ENCODE measurements around the gene MICAL2. TPM values are rescaled to one million over a fixed set of nuclear protein-coding genes. Genes with fewer than 3 reads are reported as not detected.

The MICAL2 gene
- total and polyA plus RNA-seq, 2 of the 8 experiments (the other 6 are each of a cell fraction or from before 2014, with no cell fraction given), result 1.3 to 4.1 TPM

- Histone ChIP-seq H3K36me3 (ENCODE audit: control insufficient read depth in 2 of 4, insufficient read depth in 4 of 4, low read length in 3 of 4) (no peaks in the 10 kb centered on the region), H4K8ac (ENCODE audit: extremely low read depth, insufficient read depth, low read length) (no peak overlapping the region; the same call in 1 of the 2 replicates), H4K20me1 (replicated peaks in 1 of 2; ENCODE audit: control insufficient read depth in 1 of 2, insufficient read depth in 2 of 2, low read length in 2 of 2) (no peaks in the 10 kb centered on the region), H3K79me2 (ENCODE audit: control insufficient read depth in 1 of 2, insufficient read depth in 2 of 2, low read length in 2 of 2) (no peaks in the 10 kb centered on the region), H2BK15ac (ENCODE audit: low read length) (no peak overlapping the region), H2BK12ac (ENCODE audit: low read depth, low read length) (peak overlapping the region; percentile 39; the same call in 1 of the 2 replicates), H4K5ac (ENCODE audit: insufficient read length, low read depth, low read length) (no peak overlapping the region), H4K91ac (replicated peaks; ENCODE audit: insufficient read length, low read length) (no peak overlapping the region), H2BK5ac (ENCODE audit: low read depth, low read length) (no peak overlapping the region), H2BK120ac (replicated peaks; ENCODE audit: low read depth, low read length) (no peak overlapping the region), H3K4me2 (ENCODE audit: insufficient read depth in 1 of 2, low read depth in 2 of 2, low read length in 2 of 2) (no peak overlapping the region), H3K23ac (ENCODE audit: insufficient read length) (no peak overlapping the region), H3K9ac (replicated peaks in 1 of 4; ENCODE audit: extremely low read depth in 1 of 4, low read depth in 3 of 4, low read length in 3 of 4) (no peak overlapping the region), H3K4me1 (replicated peaks in 1 of 4; ENCODE audit: control insufficient read depth in 3 of 4, insufficient read depth in 4 of 4, low read length in 3 of 4) (peaks cover 0 to 4% (median 0%) of the 10 kb centered on the region in 4 experiments; a peak in 1 of 7 replicates), H3K4ac (replicated peaks; ENCODE audit: insufficient read length, low read depth, low read length) (no peak overlapping the region), H3K9me3 (ENCODE audit: insufficient read depth in 2 of 2, low read depth in 1 of 2, low read length in 1 of 2) (no peaks in the 10 kb centered on the region), H3K56ac (replicated peaks; ENCODE audit: insufficient read length, low read depth, low read length) (no peak overlapping the region), H2AK5ac (ENCODE audit: low read depth, low read length) (no peak overlapping the region), H3K4me3 (ENCODE audit: extremely low read depth in 1 of 4, insufficient read depth in 2 of 4, low read depth in 3 of 4, low read length in 4 of 4) (no peak overlapping the region), H3K23me2 (ENCODE audit: low read depth, low read length) (no peaks in the 10 kb centered on the region; the same call in 1 of the 2 replicates), H3K27me3 (replicated peaks in 1 of 4; ENCODE audit: control insufficient read depth in 3 of 4, extremely low read depth in 1 of 4, insufficient read depth in 3 of 4, low read length in 3 of 4) (no peaks in the 10 kb centered on the region), H2BK20ac (ENCODE audit: low read length) (no peak overlapping the region), H3K14ac (ENCODE audit: insufficient read length) (no peak overlapping the region), H3K79me1 (ENCODE audit: low read depth, low read length) (no peaks in the 10 kb centered on the region), H3K27ac (ENCODE audit: low read depth, low read length) (no peak overlapping the region), H2AFZ (ENCODE audit: low read length) (peak overlapping the region; percentile 49; the same call in 1 of the 2 replicates), H3K18ac (ENCODE audit: extremely low read depth, low read length) (no peak overlapping the region)
- CTCF ChIA-PET (ENCODE audit: partially characterized antibody), result interaction anchor here (0.9 to 2.6 kb wide), 5 partner anchors 16 to 93 kb away, joined by 3 to 14 read pairs (median 3); no protein-coding TSS in a partner anchor
- no peak for TF ChIP-seq TAF7 (optimal IDR thresholded peaks at IDR 0.05; ENCODE audit: borderline replicate concordance, low read depth, low read length)
- TF ChIP-seq POLR2A (IDR thresholded peaks at IDR 0.05; ENCODE audit: control extremely low read depth in 1 of 2, low read depth in 2 of 2, low read length in 2 of 2), result no peak
- no peak for TF ChIP-seq YY1 (IDR thresholded peaks at IDR 0.05; ENCODE audit: low read depth, low read length)
- no peak for TF ChIP-seq SP2 (IDR thresholded peaks at IDR 0.05; ENCODE audit: low read length)
- TF ChIP-seq BACH1 (IDR thresholded peaks at IDR 0.05; ENCODE audit: low read length), result no peak
- no peak for TF ChIP-seq CHD2 (IDR thresholded peaks at IDR 0.05; ENCODE audit: low read length)
- no peak for TF ChIP-seq SIRT6 (IDR thresholded peaks at IDR 0.05; ENCODE audit: low read length)
- no peak for TF ChIP-seq HDAC6 (IDR thresholded peaks at IDR 0.05; ENCODE audit: low read depth, low read length)
- DNase-seq (ENCODE audit: low read depth in 1 of 2, low spot score in 2 of 2) (no peak), FAIRE-seq (no peak)
- 75% methylated on average over 4 of the region's 4 CpGs; no CpG with 5 or more reads in 1 of the 2 experiments for WGBS, 2 experiments (ENCODE audit: extremely low coverage in 1 of 2, insufficient coverage in 1 of 2, insufficient read length in 1 of 2, insufficient replicate concordance in 2 of 2, low coverage in 1 of 2, low lambda C conversion rate in 2 of 2, missing lambda C conversion rate in 1 of 2)
- POLR2A ChIA-PET (ENCODE audit: partially characterized antibody), result no interaction called here
These were observed 69.1 kb downstream of the MICAL2 start for GRCh38 chr11:12179531-12179930.

Data from H1 (cell line).